ENCODE data around the gene NIT2. TPM values are rescaled to one million over a fixed set of nuclear protein-coding genes. Genes with fewer than 3 reads are reported as not detected.

NIT2 gene
- total and polyA plus RNA-seq, 9 of the 15 experiments (the other 6 are each of a cell fraction or from before 2014, with no cell fraction given): 11.4 to 62.2 (median 22.1) TPM

GRCh38 chr3:100370756-100371155 is 36.2 kb downstream of the NIT2 start:
- in situ Hi-C loops (cut with MboI): no loop called here
- TF ChIP-seq ZBTB5 (IDR thresholded peaks at IDR 0.05) (no peak), HIVEP1 (CRISPR knock-in tag; IDR thresholded peaks at IDR 0.05) (no peak), POU5F1 (IDR thresholded peaks at IDR 0.05; ENCODE audit: borderline replicate concordance, low read depth, low read length, partially characterized antibody) (no peak), ZBTB17 (CRISPR knock-in tag; IDR thresholded peaks at IDR 0.05) (no peak), U2AF2 (optimal IDR thresholded peaks at IDR 0.05; ENCODE audit: low read depth, low read length) (no peak), MBD1 (CRISPR knock-in tag; IDR thresholded peaks at IDR 0.05) (no peak), RAD51 (IDR thresholded peaks at IDR 0.05; ENCODE audit: borderline replicate concordance, low read depth) (no peak), ESRRA (IDR thresholded peaks at IDR 0.05; ENCODE audit: borderline replicate concordance, low read depth) (no peak), ARID1B (IDR thresholded peaks at IDR 0.05) (no peak)
- H3K36me3 ChIP-seq (ENCODE audit: control insufficient read depth, insufficient read depth, low read length): peaks cover 92% of the 10 kb centered on the region
- ChIA-PET POLR2A (interaction anchor here (0.8 kb wide), 1 partner anchor 11 kb away, joined by 3 read pairs; no protein-coding TSS in a partner anchor), CTCF (ENCODE audit: low intra/inter-chr PET ratio) (no interaction called here)
- DNase-seq (ENCODE audit: extremely low read depth in 1 of 4, low spot score in 3 of 4): no peak
- no peaks in the 10 kb centered on the region for H3K27me3 ChIP-seq (ENCODE audit: control insufficient read depth in 2 of 2, insufficient read depth in 2 of 2, low read length in 2 of 2)
- H3K9ac ChIP-seq (ENCODE audit: insufficient read depth in 1 of 2, low read depth in 2 of 2, low read length in 2 of 2): no peak overlapping the region
- H3K9me1 ChIP-seq (ENCODE audit: control insufficient read depth, insufficient read depth, low read length): no peaks in the 10 kb centered on the region
- ATAC-seq: no peak
- no peaks in the 10 kb centered on the region for H3K79me2 ChIP-seq (ENCODE audit: control insufficient read depth, insufficient read depth, low read length)
- intact Hi-C loops (cut with micrococcal nuclease): no loop called here
- no peaks in the 10 kb centered on the region for H3K9me3 ChIP-seq (replicated peaks; ENCODE audit: control insufficient read depth, insufficient read depth, low read depth, low read length)
- no peak overlapping the region for H3K4me2 ChIP-seq (ENCODE audit: insufficient read depth, low read length)
- H2AFZ ChIP-seq (ENCODE audit: low read depth, low read length): no peak overlapping the region
- WGBS (ENCODE audit: insufficient coverage, low coverage, missing lambda C conversion rate): 100% methylated on average over 1 of the region's 1 CpG
- H4K20me1 ChIP-seq (replicated peaks; ENCODE audit: control insufficient read depth, insufficient read depth, low read length): no peaks in the 10 kb centered on the region
- BruUV-seq (replicated peaks): no TSS peak
- no peak for FAIRE-seq
- no peak overlapping the region for H3K27ac ChIP-seq (ENCODE audit: extremely low read depth, low read depth, low read length)
- no peaks in the 10 kb centered on the region for H3K4me1 ChIP-seq (replicated peaks in 1 of 2; ENCODE audit: control insufficient read depth in 2 of 2, insufficient read depth in 2 of 2, low read length in 2 of 2)
- no peak overlapping the region for H3K4me3 ChIP-seq
